ENCODE data around the gene ARSA. TPM values are rescaled to one million over a fixed set of nuclear protein-coding genes. Genes with fewer than 3 reads are reported as not detected.
A peak's percentile ranks its signal among the peaks of the same experiment; 100 is the strongest.

Gene ARSA
- total and polyA plus RNA-seq, 2 experiments from 2014 or later: 8.1 to 8.2 TPM

DNA sequence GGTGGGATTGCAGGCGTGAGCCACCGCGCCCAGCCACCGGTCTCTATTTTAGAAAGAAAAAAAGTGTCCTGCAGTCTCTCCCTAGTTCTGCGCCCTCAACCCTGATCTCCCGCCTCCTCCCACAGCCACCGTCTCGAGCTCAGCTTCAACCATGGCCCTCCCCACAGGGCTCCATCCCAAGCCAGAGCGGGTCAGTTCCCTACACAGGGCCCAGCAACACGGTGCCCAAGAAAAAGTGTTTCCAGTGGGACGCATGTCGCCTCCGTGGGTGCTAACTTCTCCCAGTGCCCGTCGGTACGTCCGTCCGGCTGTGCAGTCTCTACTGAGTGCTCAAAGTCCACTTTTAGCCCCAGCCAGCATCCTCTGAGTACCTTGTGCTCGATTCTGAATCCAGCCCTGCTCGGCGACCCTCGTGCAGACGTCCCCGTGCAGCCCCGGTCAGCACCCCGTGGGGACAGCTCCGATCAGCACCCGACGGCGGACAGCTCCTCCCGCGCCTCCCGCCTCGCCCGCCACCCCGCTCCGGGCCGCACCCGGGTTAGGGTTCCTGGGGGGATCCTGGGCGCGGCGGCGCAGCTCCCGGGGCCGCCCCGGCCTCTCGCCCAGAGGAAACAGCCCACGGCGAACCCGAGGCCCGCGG, 28.0 kb downstream of the ARSA start:
- Histone ChIP-seq H3K4me3 (no peak overlapping the region), H3K79me2 (replicated peaks; ENCODE audit: insufficient read depth) (no peaks in the 10 kb centered on the region), H3K27me3 (ENCODE audit: insufficient read depth) (peaks cover 81% of the 10 kb centered on the region)

DNA sequence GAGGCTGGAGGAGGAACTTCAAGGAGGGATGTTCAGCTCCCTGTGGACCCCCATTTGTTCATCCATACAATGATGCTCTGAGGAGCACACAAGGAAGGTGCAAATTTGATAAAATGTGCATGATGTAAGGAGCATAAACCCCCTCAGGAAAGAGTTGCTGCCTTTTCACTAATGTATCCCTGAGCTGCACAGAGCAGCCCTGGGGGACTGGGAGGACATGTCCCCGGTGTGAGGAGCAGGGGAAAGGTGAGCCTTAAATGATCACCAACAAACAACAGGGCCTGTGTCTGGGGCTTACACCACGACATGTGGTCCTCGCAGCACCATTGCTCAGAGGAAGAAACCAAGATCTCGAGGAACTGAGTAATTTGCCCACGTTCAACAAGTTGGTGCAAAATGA, 30.9 kb downstream of the ARSA start:
- Mint-ChIP-seq H3K4me3 (no peak overlapping the region; the same call in 2 of the 3 replicates), H3K9me3 (0 out of 3 replicates have a peak, but pooled peaks cover 3% of the 10 kb centered on the region), H3K27ac (no peak overlapping the region), H3K4me1 (peaks cover 10% of the 10 kb centered on the region), H3K36me3 (ENCODE audit: low read depth) (peaks cover 3% of the 10 kb centered on the region; the same call in 1 of the 3 replicates), H3K27me3 (ENCODE audit: insufficient read depth, low read depth, poor library complexity) (peaks cover 29% of the 10 kb centered on the region)
- Histone ChIP-seq H3K27ac (ENCODE audit: low read depth) (no peak overlapping the region), H3K27me3 (ENCODE audit: insufficient read depth) (peaks cover 52% of the 10 kb centered on the region), H3K9me2 (ENCODE audit: insufficient read depth) (no peaks in the 10 kb centered on the region), H4K20me1 (replicated peaks; ENCODE audit: insufficient read depth) (no peaks in the 10 kb centered on the region; the same call in 1 of the 2 replicates), H3F3A (replicated peaks; ENCODE audit: low read depth) (no peaks in the 10 kb centered on the region), H2AFZ (no peak overlapping the region), H3K4me3 (no peak overlapping the region), H3K79me2 (replicated peaks; ENCODE audit: insufficient read depth) (no peaks in the 10 kb centered on the region), H3K4me1 (ENCODE audit: insufficient read depth) (no peaks in the 10 kb centered on the region; the same call in 1 of the 2 replicates), H3K4me2 (no peak overlapping the region), H3K36me3 (ENCODE audit: insufficient read depth) (no peaks in the 10 kb centered on the region)
- DNase-seq (ENCODE audit: low spot score) (no peak), ATAC-seq (no peak)
- TF ChIP-seq, protein P1, sequence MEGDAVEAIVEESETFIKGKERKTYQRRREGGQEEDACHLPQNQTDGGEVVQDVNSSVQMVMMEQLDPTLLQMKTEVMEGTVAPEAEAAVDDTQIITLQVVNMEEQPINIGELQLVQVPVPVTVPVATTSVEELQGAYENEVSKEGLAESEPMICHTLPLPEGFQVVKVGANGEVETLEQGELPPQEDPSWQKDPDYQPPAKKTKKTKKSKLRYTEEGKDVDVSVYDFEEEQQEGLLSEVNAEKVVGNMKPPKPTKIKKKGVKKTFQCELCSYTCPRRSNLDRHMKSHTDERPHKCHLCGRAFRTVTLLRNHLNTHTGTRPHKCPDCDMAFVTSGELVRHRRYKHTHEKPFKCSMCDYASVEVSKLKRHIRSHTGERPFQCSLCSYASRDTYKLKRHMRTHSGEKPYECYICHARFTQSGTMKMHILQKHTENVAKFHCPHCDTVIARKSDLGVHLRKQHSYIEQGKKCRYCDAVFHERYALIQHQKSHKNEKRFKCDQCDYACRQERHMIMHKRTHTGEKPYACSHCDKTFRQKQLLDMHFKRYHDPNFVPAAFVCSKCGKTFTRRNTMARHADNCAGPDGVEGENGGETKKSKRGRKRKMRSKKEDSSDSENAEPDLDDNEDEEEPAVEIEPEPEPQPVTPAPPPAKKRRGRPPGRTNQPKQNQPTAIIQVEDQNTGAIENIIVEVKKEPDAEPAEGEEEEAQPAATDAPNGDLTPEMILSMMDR (conservative IDR thresholded peaks at IDR 0.05; ENCODE audit: low read depth in 2 of 2): no peak
- TF ChIP-seq ZNF114 (CRISPR knock-in tag; IDR thresholded peaks at IDR 0.05) (no peak), POLR2AphosphoS5 (IDR thresholded peaks at IDR 0.05; ENCODE audit: low read depth) (no peak), EZH2phosphoT487 (IDR thresholded peaks at IDR 0.05; ENCODE audit: unreplicated experiment) (no peak), NANOG (IDR thresholded peaks at IDR 0.05; ENCODE audit: borderline replicate concordance) (no peak), CREB1 (CRISPR knock-in tag; IDR thresholded peaks at IDR 0.05; ENCODE audit: low read depth) (no peak), ZNF331 (CRISPR knock-in tag; IDR thresholded peaks at IDR 0.05; ENCODE audit: low read depth) (no peak)

More for the DNA sequence above, 28.0 kb downstream of the ARSA start:
- H3K4me3 Mint-ChIP-seq: peak overlapping the region; percentile 69
- H3K36me3 Mint-ChIP-seq (ENCODE audit: low read depth): peaks cover 3% of the 10 kb centered on the region; the same call in 1 of the 3 replicates
- H3K4me1 Mint-ChIP-seq: peaks cover 16% of the 10 kb centered on the region
- H3K4me2 ChIP-seq: no peak overlapping the region
- DNase-seq (ENCODE audit: low spot score) (peak; percentile 76), ATAC-seq (peak; percentile 75)
- H3K36me3 ChIP-seq (ENCODE audit: insufficient read depth): no peaks in the 10 kb centered on the region
- H4K20me1 ChIP-seq (replicated peaks; ENCODE audit: insufficient read depth): no peaks in the 10 kb centered on the region; the same call in 1 of the 2 replicates
- peaks cover 52% of the 10 kb centered on the region for H3K27me3 Mint-ChIP-seq (ENCODE audit: insufficient read depth, low read depth, poor library complexity)
- H3F3A ChIP-seq (replicated peaks; ENCODE audit: low read depth): no peaks in the 10 kb centered on the region
- H3K9me2 ChIP-seq (ENCODE audit: insufficient read depth): no peaks in the 10 kb centered on the region
- no peak overlapping the region for H3K27ac ChIP-seq (ENCODE audit: low read depth)
- H3K9me3 Mint-ChIP-seq: 0 out of 3 replicates have a peak, but pooled peaks cover 3% of the 10 kb centered on the region
- H3K27ac Mint-ChIP-seq: no peak overlapping the region
- TF ChIP-seq, protein P2, sequence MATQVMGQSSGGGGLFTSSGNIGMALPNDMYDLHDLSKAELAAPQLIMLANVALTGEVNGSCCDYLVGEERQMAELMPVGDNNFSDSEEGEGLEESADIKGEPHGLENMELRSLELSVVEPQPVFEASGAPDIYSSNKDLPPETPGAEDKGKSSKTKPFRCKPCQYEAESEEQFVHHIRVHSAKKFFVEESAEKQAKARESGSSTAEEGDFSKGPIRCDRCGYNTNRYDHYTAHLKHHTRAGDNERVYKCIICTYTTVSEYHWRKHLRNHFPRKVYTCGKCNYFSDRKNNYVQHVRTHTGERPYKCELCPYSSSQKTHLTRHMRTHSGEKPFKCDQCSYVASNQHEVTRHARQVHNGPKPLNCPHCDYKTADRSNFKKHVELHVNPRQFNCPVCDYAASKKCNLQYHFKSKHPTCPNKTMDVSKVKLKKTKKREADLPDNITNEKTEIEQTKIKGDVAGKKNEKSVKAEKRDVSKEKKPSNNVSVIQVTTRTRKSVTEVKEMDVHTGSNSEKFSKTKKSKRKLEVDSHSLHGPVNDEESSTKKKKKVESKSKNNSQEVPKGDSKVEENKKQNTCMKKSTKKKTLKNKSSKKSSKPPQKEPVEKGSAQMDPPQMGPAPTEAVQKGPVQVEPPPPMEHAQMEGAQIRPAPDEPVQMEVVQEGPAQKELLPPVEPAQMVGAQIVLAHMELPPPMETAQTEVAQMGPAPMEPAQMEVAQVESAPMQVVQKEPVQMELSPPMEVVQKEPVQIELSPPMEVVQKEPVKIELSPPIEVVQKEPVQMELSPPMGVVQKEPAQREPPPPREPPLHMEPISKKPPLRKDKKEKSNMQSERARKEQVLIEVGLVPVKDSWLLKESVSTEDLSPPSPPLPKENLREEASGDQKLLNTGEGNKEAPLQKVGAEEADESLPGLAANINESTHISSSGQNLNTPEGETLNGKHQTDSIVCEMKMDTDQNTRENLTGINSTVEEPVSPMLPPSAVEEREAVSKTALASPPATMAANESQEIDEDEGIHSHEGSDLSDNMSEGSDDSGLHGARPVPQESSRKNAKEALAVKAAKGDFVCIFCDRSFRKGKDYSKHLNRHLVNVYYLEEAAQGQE (IDR thresholded peaks at IDR 0.05; ENCODE audit: unreplicated experiment): peak; percentile 94
- no peak for TF ChIP-seq ZNF114 (CRISPR knock-in tag; IDR thresholded peaks at IDR 0.05)
- peak; percentile 57; the same call in 1 of the 2 replicates for TF ChIP-seq CREB1 (CRISPR knock-in tag; IDR thresholded peaks at IDR 0.05; ENCODE audit: low read depth)
- no peak for TF ChIP-seq JUNB (IDR thresholded peaks at IDR 0.05; ENCODE audit: unreplicated experiment)
- no peaks in the 10 kb centered on the region; the same call in 1 of the 2 replicates for H3K4me1 ChIP-seq (ENCODE audit: insufficient read depth)
- no peak overlapping the region for H2AFZ ChIP-seq

All from GM23338 (cell line).